Colonic mucosa (tissue), 4 donors: ENCODE results near the gene MRPS27. TPM values are rescaled to one million over a fixed set of nuclear protein-coding genes. Genes with fewer than 3 reads are reported as not detected.
"Not testable (repeated sequence)": the region's sequence is repeated elsewhere in the genome, so short reads cannot be mapped to it uniquely, and the experiment has no call there.

Experiments used
- DNase-seq: peaks from one replicate; pipeline ENCODE4 v3.0.0-alpha.2; 2020
- H3K27ac ChIP-seq: fragments of 200-600 bp; one replicate; pipeline ENCODE4 v1.8.0; 2021
- H3K27me3 ChIP-seq: fragments of 200-600 bp; one replicate; pipeline ENCODE4 v1.8.0; 2021
- H3K36me3 ChIP-seq: fragments of 200-600 bp; one replicate; pipeline ENCODE4 v1.8.0; 2021
- H3K4me1 ChIP-seq: fragments of 200-600 bp; one replicate; pipeline ENCODE4 v1.8.0; 2021; ENCODE audit warnings: mild to moderate bottlenecking
- H3K4me3 ChIP-seq: fragments of 200-600 bp; one replicate; pipeline ENCODE4 v1.8.0; 2021
- H3K9ac ChIP-seq, 2 donors: one replicate each; pipeline ENCODE4 v1.7.0; 2013; ENCODE audit warnings: control low read depth in 2 of 2, low read depth in 2 of 2, low read length in 2 of 2
- H3K9me3 ChIP-seq: fragments of 200-600 bp; one replicate; pipeline ENCODE4 v1.8.0; 2021
- CTCF ChIP-seq: fragments of 200-600 bp; IDR thresholded peaks from one replicate; pipeline ENCODE4 v1.8.0; 2022; ENCODE audit warnings: antibody characterized with exemption, mild to moderate bottlenecking
- intact Hi-C: fragments of 100-400 bp; cut with DNase I; formaldehyde crosslinking; loops from one replicate; pipeline ENCODE4 v1.14.1; 2022
- total RNA-seq, 2 donors: library from RNA; stranded (reverse); fragmentation: NEBNext Ultra II Directional in 1 of 2; extraction: Animal tissue kit (Norgen Biotek cat#: 25700) in 1 of 2; gene quantifications; one replicate each; pipeline ENCODE4 v1.2.1, GENCODE V29; 2021
- donor health status: healthy.
- donor health status: DM: no; HTN: no; CAD: no.
- donor health status: DM: no; HTN: no; CAD: no.

MRPS27 gene
- total RNA-seq, 2 donors from 2014 or later: 46.3 to 56.6 TPM

GRCh38 chr5:72328172-72328571 lies 8.1 kb upstream of the MRPS27 start:
- Histone ChIP-seq H3K27ac (no peak overlapping the region), H3K4me1 (no peaks in the 10 kb centered on the region), H3K36me3 (no peaks in the 10 kb centered on the region), H3K9ac (no peak overlapping the region), H3K9me3 (no peaks in the 10 kb centered on the region), H3K4me3 (no peak overlapping the region), H3K27me3 (no peaks in the 10 kb centered on the region)
- DNase-seq: no peak
- TF ChIP-seq CTCF: no peak
- intact Hi-C loops: no loop called here

- TF ChIP-seq CTCF: no peak
- Histone ChIP-seq H3K4me1 (no peaks in the 10 kb centered on the region), H3K4me3 (no peak overlapping the region), H3K27ac (no peak overlapping the region), H3K9me3 (no peaks in the 10 kb centered on the region), H3K27me3 (no peaks in the 10 kb centered on the region), H3K9ac (no peak overlapping the region), H3K36me3 (no peaks in the 10 kb centered on the region)
- intact Hi-C loops: no loop called here
- no peak for DNase-seq
Measured at GRCh38 chr5:72326306-72326649, 6.2 kb upstream of the MRPS27 start.

- H3K9ac ChIP-seq: no peak overlapping the region
- no peak for DNase-seq
- intact Hi-C loops: no loop called here
- H3K4me3 ChIP-seq: no peak overlapping the region
- H3K4me1 ChIP-seq: peaks cover 5% of the 10 kb centered on the region
- H3K27ac ChIP-seq: no peak overlapping the region
- no peaks in the 10 kb centered on the region for H3K36me3 ChIP-seq
- TF ChIP-seq CTCF: no peak
- H3K27me3 ChIP-seq: no peaks in the 10 kb centered on the region
- no peaks in the 10 kb centered on the region for H3K9me3 ChIP-seq
Measured at GRCh38 chr5:72325566-72326305, 5.7 kb upstream of the MRPS27 start.

DNA sequence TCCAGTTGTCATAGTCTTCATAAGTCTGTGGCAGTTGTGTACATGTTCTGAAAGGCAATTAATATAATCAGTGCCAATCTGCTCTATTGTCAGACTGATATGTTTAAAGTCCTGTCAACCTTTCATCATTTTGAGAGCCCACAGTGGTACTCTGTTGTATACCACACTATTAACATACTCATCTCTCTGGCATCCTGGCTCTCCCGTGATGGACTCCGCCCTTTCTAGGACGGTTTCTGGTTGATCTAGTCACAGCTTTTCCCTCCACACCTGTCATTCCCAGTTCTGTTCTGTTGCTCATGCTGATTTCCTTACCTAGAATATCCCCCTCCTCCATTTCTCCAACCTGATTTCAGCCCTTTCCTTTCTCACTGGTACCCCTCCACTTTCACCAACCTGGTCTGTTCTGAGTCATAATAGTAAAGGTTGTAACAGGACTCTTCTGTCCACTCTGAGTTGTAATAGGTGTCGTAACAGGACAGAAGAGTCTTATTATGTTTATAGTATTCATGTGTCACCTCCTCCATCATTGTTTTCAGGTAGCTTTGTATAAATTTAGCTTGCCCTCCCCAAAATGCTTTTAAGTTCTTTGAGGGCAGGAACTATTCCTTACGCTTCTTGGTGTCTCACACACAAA lies 4.3 kb upstream of the MRPS27 start:
- intact Hi-C loops: no loop called here
- H3K36me3 ChIP-seq: no peaks in the 10 kb centered on the region
- no peak overlapping the region for H3K4me3 ChIP-seq
- no peak for TF ChIP-seq CTCF
- DNase-seq: no peak
- H3K9ac ChIP-seq: no peak overlapping the region
- H3K9me3 ChIP-seq: no peaks in the 10 kb centered on the region
- H3K27me3 ChIP-seq: no peaks in the 10 kb centered on the region
- no peak overlapping the region for H3K27ac ChIP-seq
- peaks cover 5% of the 10 kb centered on the region for H3K4me1 ChIP-seq

DNA sequence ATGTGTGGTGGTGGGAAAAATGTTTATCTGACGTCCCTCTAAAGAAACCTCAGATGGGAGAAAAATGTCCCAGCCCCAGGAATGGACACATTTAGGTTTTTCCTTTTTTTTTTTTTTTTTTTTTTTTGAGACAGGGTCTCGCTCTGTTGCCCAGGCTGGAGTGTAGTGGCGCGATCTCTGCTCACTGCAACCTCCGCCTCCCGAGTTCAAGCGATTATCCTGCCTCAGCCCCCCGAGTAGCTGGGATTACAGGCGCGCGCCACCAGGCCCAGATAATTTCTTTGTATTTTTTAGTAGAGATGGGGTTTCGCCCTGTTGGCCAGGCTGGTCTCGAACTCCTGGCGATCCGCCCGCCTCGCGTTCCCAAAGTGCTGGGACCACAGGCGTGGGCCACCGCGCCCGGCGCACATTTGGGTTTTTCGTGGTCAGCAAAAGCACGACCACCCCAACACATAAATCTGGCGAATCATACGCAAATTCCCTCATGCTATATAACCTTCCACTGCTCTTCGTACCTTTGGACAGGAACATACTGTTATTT lies 535 bp downstream of the MRPS27 start:
- peak overlapping the region; percentile 56 for H3K27ac ChIP-seq
- peak overlapping the region; percentile 61 to 80 for H3K9ac ChIP-seq
- H3K9me3 ChIP-seq, H3K36me3 ChIP-seq, H3K4me1 ChIP-seq, H3K27me3 ChIP-seq, intact Hi-C loops: not testable (repeated sequence)
- DNase-seq: peak; percentile 47
- H3K4me3 ChIP-seq: peak overlapping the region; percentile 73
